ENCODE results near the gene UNKL.

GRCh38 chr16:1403733-1404132 lies 10.8 kb downstream of the UNKL start:
- TF ChIP-seq, protein P1, sequence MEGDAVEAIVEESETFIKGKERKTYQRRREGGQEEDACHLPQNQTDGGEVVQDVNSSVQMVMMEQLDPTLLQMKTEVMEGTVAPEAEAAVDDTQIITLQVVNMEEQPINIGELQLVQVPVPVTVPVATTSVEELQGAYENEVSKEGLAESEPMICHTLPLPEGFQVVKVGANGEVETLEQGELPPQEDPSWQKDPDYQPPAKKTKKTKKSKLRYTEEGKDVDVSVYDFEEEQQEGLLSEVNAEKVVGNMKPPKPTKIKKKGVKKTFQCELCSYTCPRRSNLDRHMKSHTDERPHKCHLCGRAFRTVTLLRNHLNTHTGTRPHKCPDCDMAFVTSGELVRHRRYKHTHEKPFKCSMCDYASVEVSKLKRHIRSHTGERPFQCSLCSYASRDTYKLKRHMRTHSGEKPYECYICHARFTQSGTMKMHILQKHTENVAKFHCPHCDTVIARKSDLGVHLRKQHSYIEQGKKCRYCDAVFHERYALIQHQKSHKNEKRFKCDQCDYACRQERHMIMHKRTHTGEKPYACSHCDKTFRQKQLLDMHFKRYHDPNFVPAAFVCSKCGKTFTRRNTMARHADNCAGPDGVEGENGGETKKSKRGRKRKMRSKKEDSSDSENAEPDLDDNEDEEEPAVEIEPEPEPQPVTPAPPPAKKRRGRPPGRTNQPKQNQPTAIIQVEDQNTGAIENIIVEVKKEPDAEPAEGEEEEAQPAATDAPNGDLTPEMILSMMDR (IDR thresholded peaks at IDR 0.05) = no peak
- TF ChIP-seq POLR2A (IDR thresholded peaks at IDR 0.05) (no peak), POLR2AphosphoS5 (IDR thresholded peaks at IDR 0.05) (no peak), EP300 (IDR thresholded peaks at IDR 0.05; ENCODE audit: low read depth) (no peak)
